NCI-H2171 (cell line): ENCODE measurements around the gene FANCG.

ENCODE experiments used
- DNase-seq: peaks from one replicate; lab custom pipeline; 2025; lab: John Stamatoyannopoulos, UW

Gene FANCG

DNA sequence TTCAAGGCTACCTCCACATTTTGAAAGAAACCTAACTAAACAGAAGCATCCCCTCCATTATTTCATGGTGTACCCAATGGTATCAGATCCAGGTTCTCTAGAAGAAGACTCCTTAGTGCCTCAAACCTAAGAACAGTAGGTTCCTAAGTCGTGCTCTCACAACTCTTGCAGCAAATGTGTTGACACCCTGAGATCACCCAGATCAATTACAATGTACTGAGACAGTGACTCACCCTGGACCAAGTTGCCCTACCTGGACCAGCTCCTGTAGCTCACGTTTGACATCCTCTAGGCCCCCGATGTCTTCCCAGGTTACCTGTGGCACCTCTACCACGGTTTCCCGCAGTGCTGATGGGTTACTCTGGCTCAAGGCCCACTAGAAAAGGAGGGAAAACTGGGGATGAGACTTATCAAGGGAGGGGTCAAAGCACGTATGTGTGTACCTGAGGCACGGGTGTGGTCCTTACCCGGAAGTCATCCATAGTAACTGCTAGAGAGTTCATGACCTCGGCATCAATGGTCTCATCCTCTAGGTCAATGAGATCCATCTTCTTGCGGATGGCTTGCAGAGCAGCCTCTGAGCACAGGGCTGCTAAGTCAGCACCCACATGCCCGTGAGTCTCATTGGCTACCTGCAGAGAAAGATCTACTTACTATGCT lies 19.1 kb downstream of the FANCG start:
- DNase-seq, result no peak

DNA sequence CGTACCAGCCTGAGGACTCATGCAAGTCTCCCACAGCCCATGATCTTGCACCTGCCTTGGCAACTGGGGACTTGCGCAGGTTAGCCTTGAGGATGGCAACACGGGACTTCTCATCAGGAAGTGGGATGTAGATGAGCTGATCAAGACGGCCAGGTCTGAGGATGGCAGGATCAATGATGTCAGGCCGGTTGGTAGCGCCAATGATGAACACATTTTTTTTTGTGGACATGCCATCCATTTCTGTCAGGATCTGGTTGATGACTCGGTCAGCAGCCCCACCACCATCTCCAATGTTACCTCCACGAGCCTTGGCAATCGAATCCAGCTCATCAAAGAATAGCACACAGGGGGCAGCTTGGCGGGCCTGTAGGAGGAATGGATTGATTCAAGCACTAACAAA lies 20.3 kb downstream of the FANCG start:
- no peak for DNase-seq

DNA sequence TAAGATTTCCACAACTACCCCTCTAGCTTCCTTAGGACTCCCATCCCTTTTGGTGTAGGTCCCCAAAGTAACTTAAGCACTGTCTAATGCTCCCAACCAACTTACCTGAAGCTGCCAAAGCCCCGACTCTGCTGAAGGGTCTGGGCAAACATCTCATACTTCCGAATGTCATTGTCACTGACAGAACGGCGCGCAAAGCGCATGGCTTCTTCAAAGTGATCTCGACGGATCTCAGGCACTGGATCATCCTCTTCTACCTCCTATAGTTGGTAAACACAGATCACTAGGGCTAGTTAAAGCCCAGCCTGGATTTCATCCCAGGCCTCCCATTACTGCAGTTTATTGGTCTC lies 22.5 kb downstream of the FANCG start:
- DNase-seq, result no peak

DNA sequence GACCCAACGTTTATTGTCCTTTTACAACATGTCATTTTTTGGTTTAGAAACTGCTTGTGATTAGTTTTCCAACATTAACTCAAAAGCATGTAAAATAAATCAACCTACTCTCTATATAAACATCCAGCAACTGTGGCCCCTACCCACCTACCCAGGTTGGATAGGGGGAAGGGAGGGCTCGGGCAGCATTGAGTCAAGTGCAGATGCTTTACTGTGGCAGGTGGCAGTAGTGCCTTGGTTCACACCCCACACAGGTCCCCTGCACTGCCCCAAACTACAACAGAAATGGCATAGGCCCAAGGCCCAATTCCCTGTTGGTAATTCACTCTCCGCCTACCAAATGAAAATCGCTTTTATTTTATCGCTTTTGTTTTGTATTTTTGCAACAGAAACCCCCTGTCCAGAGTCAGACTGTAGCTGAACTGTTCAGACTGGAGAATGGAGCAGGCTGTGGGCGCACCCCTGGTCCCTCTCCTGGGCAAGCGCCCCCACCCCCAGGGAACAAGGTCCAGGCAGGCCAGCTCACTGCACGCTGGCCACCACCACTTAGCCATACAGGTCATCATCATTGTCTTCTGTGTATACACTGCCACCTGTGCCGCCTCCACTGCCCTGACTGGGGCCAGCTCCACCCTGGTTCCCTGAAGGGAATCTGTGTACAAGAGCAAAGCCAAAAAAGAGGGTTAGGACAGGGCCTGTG lies 23.0 kb downstream of the FANCG start:
- DNase-seq, result no peak

DNA sequence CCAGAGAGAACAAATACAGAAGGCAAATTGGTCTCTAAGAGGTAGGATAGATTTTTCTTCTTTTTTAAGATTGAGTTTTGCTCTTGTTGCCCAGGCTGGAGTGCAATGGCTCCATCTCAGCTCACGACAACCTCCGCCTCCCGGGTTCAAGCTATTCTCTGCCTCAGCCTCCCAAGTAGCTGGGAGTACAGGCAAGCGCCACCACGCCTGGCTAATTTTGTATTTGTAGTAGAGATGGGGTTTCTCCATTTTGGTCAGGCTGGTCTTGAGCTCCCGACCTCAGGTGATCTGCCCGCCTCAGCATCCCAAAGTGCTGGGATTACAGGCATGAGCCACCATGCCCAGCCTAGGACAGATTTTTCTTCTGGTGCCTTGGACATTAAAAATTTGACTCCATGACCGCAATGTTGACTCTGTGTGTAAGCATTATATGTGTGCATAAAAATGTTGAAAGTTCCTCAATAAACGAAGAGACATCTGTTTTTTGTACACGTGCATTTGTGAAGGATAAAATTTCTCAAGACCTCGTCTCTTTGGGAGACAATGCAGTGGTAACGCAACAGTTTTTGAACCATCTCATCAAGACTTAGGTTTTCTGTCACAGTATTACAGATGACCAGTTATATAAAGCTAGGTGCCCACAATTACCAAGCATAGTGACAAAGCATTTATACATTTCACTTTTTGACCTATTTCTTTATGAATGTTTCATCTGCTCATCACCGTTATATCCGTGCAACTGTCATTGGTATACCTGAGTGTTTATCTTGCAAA lies 24.7 kb downstream of the FANCG start:
- DNase-seq, result no peak

DNA sequence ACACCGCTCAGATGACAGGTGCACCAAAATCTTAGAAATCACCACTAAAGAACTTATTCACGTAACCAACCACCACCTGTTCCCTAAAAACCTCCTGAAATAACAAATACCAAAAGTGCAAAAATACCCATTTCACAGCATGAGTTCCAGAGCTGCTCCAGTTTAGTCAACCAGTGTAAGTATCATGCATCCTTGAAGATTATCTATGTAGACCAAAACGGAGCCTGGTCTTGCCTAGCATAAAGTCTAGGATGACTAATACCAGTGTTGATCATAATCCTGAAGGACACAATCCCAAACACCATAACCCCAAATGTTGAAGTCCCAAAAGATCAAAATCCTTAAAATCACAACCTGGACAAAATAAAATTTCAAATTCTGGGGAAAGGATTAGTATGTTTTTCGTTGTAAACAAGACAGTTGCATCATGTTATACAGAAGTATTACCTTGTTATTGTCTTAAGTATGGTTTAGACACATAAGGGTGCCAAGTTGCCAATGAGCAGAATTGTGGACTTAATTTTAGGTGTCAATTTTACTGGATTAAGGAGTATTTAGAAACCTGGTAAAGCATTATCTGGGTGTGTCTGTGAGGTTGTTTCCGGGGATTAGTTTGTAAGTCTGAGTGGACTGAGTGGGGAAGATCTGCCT lies 25.4 kb downstream of the FANCG start:
- DNase-seq, result no peak

DNA sequence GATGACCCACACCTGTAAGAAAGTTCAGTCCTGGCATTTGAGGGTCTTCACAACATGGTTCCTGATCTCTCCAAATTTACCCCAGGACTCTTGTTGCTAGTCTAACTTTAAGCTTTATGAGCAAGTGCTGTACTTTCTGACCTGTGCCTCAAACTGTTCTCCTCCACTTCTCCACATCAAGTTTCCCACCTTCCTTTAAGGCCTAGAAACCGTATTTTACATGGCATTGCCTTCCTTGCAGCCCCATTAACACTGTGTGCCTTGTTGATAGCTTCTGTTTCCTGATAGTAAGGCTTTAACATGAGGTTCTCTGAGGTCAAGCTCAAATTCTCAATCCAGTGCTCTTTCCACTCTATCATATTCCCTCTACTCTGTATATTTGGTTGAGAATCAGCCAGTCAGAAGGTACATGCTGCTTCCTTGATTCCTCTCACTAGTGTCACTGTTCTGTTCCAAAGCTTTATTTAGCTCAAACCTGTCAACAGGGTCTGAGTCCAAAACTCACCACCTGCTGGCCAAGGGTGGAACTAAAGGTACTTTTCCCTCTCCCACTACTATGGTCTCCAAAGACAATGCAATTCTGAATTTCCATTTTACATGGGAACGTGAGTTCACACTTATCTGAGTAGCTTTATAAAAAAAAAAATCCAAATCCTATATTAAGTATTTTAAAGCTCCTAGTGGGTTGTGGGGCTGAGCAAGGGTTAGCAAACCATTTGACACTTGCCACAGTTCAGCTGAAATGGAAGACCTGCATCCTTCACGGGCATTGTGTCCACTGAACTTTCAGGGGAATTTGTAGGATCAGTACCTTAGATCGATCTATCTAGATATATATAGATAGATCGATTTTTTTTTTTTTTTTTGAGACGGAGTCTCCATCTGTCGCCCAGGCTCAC lies 28.4 kb downstream of the FANCG start:
- DNase-seq, result peak; percentile 16

DNA sequence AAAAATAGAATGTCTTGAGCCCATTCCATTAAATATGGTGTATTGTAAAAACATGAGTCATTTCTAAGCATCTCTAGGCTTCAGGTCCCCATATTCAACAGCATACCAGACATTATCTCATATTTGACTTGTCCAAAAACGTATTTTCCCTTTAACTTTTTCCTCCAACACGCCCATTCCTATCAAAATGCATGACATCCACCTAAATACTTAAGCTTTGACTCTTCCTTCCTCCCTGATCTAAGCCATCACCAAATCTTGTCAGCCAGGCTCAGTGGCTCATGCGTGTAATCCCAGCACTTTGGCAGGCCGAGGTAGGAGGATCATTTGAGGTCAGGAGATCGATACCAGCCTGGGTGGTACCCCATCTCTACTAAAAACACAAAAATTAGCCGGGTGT lies 31.2 kb downstream of the FANCG start:
- DNase-seq, result no peak

DNA sequence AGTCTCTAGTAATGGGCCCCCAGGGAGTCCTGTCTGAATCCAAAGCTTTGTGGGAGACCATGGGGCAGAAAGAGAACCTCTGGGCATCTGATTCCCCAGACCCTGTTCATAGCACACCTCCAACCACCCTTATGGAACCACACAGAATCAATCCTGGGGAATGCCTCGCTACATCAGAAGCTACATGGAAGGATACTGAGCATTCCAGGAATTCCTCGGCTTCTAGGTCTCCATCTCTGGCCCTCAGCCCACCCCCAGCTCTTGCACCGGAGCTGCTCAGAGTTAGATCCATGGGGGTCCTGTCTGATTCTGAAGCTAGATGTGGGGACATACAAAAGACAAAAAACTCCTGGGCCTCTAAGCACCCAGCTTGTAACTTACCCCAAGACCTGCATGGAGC lies 35.7 kb downstream of the FANCG start:
- no peak for DNase-seq

DNA sequence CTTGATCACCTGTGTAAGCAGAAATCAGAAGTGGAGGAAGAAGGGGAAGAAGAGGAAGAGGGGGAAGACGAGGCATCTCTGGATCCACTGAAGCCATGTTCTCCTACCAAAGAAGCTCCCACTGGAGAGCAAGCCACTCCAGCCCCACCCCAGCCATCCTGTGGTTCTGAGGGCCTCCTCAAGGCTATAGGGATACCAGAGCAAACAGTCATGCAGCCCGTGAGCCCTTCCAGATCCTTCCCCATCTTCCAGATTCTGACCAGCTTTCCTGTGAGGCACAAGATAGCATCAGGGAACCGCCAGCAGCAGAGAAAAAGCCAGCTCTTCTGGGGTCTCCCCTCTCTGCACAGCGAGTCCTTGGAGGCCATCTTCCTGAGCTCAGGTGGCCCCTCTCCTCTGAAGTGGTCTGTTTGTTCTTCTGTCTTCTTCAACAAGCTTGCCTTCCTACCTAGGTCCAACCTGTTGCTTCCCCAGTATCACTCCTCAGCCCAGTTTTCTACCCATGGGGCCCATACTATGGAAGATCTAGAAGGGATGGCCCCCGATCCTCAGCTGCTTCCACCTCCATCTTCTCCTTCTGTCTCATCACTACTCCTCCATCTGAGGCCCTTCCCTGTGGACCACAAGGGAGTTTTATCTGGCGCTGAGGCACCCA lies 36.7 kb downstream of the FANCG start:
- DNase-seq, result no peak

DNA sequence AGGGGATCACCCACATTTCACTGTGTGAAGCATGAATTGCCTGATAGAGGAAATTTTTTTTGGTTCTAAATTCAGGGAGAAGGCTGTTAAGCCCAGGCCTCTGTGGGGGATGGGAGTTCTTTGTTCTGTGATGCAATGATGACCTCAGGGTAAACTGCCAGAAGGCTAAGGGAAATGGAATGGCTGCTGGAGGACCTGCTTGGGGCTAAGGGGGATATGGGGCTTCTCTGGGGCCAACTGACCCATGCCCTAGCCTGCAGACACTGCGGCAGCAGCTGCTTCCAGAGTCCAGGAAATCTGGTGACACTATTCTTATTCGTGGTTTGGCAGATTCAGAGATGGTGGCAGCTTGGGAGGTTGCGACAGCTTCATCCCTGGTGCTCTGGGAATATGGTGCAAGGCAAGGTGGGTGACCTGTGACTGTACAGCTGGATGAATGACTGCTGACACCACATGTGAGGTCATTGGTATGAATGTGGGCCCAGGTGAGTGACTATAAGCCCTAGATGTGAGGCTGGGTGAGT lies 37.6 kb downstream of the FANCG start:
- DNase-seq, result no peak

DNA sequence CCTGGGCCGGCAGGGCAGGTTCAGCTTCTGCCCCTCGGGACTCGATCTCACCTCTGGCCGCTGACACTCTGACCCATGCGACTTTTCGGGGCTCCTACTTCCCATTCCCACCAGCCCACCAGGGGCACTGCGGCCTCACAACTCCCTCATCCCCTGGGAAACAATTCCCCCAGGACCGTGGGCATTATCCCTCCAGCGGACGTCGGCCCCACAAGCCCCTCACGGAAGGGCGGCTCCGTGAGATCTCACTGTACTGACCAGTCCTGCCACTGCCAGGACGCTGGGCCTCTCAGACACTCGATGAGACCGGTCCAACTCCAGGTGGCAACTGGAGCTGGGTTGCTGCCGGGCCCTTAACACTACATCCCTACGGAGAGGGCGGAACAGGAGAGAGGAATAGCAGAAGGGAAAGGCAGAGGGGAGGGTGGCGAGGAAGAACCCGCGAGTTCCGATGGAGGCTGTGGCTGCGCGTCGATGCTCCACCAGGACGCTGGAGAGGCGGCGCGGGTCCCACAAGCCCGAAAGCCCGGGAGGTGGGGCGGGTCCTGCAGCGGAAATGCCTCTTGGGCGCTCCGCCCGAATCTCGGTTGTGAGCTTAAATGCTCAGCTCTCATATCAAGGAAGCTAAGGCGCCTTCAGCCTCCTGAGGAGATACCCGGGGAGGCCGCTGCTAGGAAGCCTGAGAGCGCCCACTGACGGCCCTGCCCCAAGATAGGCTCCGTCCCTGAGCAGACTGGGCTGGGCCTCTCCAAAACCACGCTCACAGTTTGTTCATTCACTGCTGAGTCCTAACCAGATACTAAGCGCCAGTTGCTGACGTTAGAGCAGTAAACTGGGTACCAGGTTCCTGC lies 43.7 kb downstream of the FANCG start:
- DNase-seq, result no peak

DNA sequence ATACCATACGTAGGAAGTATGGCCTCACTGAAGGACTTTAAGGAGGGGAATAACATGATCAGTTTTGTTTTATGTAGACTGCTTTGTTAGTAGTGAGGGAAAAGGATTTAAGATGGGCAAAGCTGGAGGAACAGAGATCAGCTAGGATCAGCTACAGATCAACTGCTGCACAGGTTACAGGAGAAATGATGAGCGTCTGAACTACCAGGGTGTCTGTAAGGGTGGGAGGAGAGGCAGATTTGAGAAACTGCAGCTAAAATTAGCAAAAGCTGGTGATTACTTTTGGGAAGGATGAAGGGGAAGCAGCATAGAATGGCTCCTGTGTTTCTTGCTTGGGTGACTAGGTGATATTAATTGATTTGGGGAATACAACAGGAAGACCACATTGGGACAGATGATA lies 46.6 kb downstream of the FANCG start:
- no peak for DNase-seq

DNA sequence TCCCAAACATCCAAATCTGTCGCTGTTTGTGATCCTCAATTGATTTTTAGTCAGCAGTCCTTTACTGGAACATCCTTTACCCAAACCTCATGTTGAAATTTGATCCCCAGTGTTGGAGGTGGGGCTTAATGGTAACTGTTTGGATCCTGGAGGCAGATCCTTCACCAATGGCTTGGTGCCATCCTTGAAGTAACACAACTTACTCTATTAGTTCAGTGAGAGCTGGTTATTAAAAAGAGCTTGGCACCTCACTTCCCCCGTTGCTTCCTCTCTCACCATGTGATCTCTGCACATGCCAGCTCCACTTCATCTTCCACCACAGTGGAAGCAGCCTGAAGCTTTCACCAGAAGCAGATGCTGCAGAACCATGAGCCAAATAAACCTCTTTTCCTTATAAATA lies 49.9 kb downstream of the FANCG start:
- DNase-seq, result no peak

DNA sequence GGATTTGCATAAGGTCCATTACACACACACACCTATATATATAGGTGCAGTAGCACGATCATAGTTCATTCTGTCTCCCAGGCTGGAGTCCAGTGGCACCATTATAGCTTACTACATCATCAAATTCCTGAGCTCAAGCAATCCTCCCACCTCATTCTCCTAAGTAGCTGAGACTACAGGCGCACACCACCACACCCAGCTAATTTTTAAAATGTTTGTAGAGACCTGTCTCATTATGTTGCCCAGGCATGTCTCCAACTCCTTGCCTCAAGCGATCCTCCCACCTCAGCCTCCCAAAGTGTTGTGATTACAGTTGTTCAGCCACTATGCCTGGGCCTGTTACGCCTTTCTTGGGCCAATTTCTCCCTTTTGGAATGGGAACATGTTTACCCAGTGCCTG lies 50.5 kb downstream of the FANCG start:
- no peak for DNase-seq

DNA sequence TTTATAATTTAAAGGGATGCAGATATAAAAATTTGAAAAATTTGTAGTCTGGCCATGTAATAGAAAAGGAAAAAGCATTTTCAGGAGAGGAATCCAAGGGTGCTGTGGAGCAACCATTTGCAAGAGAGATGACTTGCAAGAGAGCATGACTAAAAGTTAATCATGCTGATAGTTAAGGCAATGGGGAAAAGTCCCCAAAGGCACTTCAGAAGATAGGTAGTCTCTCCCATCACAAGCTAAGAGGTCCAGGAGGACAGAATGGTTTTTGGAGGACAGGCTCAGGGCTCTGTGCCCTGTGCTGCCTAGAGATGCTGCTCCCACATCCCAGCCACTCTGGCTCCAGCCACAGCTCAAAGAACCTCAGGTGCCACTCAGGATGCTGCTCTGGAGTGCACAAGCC lies 51.4 kb downstream of the FANCG start:
- DNase-seq, result no peak

DNA sequence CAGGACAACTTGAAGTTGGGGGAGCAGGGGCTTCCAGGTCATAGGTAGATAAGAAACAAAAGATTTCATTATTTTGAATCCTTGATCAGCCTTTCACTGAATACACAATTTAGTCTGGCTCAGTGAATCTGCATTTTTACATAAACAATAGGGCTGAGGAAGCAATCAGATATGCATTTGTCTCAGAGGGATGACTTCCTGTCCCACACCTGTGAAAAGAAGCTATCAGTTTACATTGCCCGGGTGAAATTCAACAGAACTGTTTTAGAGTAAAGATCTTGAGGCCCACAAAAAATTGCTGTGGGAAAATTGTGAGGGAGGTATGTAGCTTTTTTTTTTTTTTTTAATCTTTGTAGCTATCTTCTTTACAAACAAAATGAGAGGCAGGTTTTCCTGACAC lies 51.9 kb downstream of the FANCG start:
- DNase-seq, result no peak

DNA sequence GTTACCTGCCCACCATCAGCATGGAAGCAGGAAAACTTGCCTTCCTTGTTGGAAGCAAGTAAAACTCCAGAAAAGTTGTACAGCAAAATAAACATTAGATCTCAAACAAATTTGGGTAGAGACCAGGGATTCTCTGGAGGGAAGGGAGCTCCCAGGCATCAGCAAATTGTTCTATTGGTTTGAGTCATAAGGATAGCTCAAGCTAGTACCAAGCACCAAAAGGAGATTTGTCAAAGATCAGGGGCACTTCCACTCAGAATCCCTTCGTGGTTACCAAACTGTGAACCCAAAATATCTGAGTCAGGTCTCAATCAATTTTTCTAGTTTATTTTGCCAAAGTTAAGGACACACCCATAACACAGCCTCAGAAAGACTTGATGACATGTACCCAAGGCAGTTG lies 52.4 kb downstream of the FANCG start:
- DNase-seq, result no peak

DNA sequence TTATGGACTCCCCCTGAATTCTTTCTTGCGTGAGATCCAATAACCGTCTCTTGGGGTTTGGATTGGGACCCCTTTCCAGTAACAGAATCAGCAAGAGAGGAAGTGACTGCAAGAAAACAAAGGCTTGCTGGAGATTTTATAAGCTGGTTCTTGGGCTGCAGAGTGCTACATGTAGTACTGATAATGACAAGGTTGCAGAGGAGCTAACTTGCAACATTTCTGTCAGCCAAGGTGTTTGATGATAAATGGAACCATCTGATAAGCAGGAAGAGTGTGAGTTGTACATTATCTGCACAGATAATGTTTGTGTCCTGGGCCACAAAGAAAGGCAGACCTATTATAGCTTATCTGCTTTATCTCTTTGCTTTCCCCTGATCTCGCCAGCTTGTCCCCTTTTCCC lies 53.1 kb downstream of the FANCG start:
- DNase-seq, result no peak
